GM13977 (cell line): ENCODE data around the gene PXMP2.

Experiments
- DNase-seq: peaks from one replicate; pipeline ENCODE4 v3.0.0; 2012; ENCODE audit warnings: low spot score
- in situ Hi-C: fragments of 300-500 bp; cut with MboI; formaldehyde crosslinking; loops from one replicate; pipeline ENCODE4 v1.12.0; 2022; ENCODE audit warnings: low sequenced_read_pairs, low pct_unique_long_range_greater_than_20kb, mixed read lengths, inconsistent platforms; ENCODE audit not compliant: unreplicated experiment
- TF ChIP-seq, protein P1 (sequence below): IDR thresholded peaks from 2 replicates; pipeline ENCODE4 v1.5.1; 2012; ENCODE audit warnings: mild to moderate bottlenecking, control low read depth; ENCODE audit not compliant: insufficient read depth; ENCODE audit errors: extremely low read depth, missing control alignments

The PXMP2 gene

DNA sequence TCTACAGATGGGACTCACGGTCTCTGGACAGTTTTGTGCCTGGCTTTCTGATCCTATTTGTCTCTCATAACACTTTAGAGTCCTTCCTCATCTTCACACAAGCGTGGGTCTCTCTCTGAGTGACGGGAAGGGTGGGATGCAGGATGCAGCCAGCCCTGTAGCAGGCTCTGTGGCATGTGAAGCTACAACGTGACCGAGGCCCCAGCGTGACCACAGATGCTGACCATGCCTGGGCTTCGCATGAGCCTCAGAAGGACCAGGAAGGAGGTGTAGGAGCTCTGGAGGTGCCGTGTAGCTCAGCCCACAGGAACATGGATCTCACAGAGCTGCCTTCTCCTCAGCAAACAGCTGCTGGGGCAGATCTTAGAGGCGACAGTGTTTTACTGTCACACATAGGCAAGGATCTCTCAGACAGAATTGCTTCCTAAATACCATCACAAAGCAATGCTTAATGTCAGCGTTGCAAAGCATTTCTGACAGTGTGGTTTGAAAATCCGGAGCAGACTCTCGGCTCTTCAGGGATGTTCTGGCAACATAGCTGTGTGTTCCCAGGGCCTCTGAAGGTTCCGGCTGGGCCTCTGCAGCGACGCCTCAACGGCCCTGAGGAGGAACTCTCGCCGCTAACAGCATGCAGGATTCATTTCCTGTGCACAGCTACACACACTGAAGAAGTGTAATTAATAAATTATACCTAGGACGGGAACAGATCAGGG lies 52.4 kb downstream of the PXMP2 start:
- DNase-seq: no peak
- TF ChIP-seq, protein P1, sequence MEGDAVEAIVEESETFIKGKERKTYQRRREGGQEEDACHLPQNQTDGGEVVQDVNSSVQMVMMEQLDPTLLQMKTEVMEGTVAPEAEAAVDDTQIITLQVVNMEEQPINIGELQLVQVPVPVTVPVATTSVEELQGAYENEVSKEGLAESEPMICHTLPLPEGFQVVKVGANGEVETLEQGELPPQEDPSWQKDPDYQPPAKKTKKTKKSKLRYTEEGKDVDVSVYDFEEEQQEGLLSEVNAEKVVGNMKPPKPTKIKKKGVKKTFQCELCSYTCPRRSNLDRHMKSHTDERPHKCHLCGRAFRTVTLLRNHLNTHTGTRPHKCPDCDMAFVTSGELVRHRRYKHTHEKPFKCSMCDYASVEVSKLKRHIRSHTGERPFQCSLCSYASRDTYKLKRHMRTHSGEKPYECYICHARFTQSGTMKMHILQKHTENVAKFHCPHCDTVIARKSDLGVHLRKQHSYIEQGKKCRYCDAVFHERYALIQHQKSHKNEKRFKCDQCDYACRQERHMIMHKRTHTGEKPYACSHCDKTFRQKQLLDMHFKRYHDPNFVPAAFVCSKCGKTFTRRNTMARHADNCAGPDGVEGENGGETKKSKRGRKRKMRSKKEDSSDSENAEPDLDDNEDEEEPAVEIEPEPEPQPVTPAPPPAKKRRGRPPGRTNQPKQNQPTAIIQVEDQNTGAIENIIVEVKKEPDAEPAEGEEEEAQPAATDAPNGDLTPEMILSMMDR: no peak
- in situ Hi-C loops: no loop called here

DNA sequence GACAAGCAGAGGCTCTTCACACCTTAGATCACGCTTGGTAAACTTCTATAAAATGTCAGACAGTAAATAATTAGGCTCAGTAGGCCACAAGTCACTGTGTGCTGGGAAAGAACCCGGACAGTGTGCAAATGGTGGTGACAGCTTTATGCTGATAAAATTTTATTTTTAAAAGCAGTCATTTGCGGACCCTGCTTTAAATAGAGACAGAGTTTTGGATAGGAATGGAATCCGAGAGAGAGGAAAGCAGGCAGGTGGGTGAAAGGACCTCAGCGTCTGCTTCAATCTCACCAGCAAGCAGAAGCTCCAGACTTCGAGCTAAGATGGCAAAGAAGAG lies 52.9 kb downstream of the PXMP2 start:
- DNase-seq: no peak
- in situ Hi-C loops: no loop called here
- TF ChIP-seq, protein P1: no peak

DNA sequence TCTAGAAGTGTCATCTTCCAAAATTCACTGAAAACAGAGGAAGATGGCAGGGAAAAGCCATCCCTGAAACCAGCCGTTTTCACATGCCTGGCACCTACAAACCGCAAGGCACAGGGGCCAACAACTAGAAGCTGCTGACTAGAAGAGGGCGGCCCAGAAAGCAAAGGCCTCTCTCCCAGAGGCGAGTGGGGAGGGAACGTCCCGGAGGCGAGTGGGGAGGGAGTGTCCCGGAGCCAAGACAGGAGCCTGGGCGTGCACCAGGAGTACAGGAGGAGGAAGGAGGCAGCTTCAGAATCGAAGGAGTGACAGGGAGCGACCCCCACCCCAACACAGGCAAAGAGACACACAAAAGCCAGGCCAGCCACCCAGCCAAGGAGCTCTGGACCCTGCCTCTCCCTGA lies 53.3 kb downstream of the PXMP2 start:
- in situ Hi-C loops: no loop called here
- TF ChIP-seq, protein P1: no peak
- DNase-seq: no peak

DNA sequence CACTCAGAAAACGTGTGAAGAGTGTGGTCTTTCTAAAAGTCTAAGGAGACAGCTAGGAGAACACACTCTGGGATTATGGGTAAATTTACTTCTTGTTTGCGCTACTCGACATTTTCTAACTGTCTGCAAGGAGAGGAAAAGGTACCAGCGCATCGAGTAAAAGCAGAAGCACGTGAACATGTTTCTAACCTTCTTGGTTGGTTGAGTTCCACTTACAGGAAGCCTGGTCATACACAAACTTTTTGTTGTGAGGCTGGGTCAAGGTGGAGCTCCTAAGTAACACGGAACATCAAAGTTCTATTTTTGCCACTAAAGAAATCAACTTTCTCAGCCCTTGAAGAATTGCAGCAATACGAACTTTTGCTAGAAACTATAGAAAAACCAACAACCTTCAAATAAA lies 54.2 kb downstream of the PXMP2 start:
- TF ChIP-seq, protein P1: no peak
- DNase-seq: no peak
- in situ Hi-C loops: no loop called here

DNA sequence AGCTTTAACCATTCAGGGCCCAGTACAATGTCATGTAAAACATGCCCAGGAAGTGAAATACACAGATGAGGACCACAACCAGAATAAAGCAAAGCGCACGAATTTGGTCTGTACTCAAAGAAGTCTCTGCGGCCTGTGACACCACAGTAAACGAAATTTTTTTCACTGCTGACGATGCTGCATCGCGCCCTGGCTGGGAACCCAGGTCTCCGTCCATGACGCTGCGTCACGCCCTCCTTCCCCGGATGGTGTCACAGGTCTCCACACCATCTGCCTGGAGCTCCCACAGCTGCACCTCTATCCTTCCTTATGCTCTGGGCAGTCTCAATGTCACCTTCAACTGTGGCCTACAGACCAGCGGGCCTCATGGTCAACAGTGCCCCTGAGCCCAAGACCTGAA lies 56.4 kb downstream of the PXMP2 start:
- in situ Hi-C loops: no loop called here
- TF ChIP-seq, protein P1: no peak
- DNase-seq: no peak

DNA sequence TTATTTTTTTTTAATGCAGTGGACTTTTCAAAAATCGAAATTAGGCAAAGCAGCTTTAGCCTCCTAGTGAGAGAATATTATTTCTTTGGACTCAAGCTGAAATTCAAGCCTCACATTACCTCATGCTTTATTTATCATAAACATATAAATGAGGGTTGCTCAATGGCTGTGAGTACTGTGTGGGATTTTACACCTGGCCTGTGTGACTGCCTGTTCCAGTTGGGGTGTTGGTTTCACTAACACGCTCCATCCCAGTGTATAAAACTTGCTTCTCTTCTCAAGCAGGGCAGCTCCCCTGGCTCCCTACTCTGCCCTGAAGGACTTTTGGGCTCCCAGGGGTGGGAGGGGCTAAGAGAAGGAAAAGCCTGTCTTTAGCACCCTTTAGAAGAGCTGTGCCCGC lies 59.2 kb downstream of the PXMP2 start:
- DNase-seq: no peak
- in situ Hi-C loops: no loop called here
- TF ChIP-seq, protein P1: no peak

DNA sequence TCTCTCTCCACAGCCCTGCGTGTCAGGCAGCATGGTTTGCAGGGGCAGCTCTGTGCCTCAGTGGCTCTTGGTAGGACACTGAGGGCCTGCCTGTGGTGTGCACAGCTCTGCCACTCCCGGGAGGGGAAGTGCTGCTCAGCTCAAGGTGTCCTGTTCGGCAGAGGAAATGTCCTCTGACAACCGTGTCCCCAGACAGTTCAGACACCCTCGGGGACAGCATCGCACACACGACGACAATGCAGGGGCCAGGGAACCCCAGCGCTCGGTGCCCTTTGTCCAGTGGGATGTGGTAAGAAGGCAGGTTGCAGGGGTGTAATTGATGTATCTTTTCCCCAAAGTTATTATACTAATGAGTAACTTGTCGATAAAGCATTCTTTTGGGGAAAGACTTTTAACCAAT lies 60.0 kb downstream of the PXMP2 start:
- DNase-seq: no peak
- TF ChIP-seq, protein P1: no peak
- in situ Hi-C loops: no loop called here
